ENCODE results near the gene NHP2.
"Not testable (repeated sequence)": the region's sequence is repeated elsewhere in the genome, so short reads cannot be mapped to it uniquely, and the experiment has no call there.

The NHP2 gene

GRCh38 chr5:178130234-178130575 lies 23.5 kb downstream of the NHP2 start:
- DNase-seq: not testable (repeated sequence)

- no peak for DNase-seq
Measured at GRCh38 chr5:178129296-178129695, 24.4 kb downstream of the NHP2 start.

GRCh38 chr5:178127300-178128009 lies 26.2 kb downstream of the NHP2 start:
- DNase-seq: not testable (repeated sequence)

- no peak for DNase-seq
Measured at GRCh38 chr5:178126556-178126955, 27.1 kb downstream of the NHP2 start.

- no peak for DNase-seq
Measured at GRCh38 chr5:178125253-178125906, 28.3 kb downstream of the NHP2 start.

- no peak for DNase-seq
Measured at GRCh38 chr5:178123966-178124925, 29.4 kb downstream of the NHP2 start.

GRCh38 chr5:178123094-178123965 lies 30.4 kb downstream of the NHP2 start:
- no peak for DNase-seq

- no peak for DNase-seq
Measured at GRCh38 chr5:178122346-178122745, 31.3 kb downstream of the NHP2 start.

GRCh38 chr5:178121391-178122276 lies 32.1 kb downstream of the NHP2 start:
- DNase-seq: no peak

- peak; percentile 25 for DNase-seq
Measured at GRCh38 chr5:178120607-178121357, 32.9 kb downstream of the NHP2 start.

- no peak for DNase-seq
Measured at GRCh38 chr5:178119915-178120606, 33.6 kb downstream of the NHP2 start.

GRCh38 chr5:178117923-178118701 lies 35.6 kb downstream of the NHP2 start:
- DNase-seq: no peak

GRCh38 chr5:178116143-178116885 lies 37.4 kb downstream of the NHP2 start:
- DNase-seq: no peak

- DNase-seq: no peak
Measured at GRCh38 chr5:178115814-178116142, 37.9 kb downstream of the NHP2 start.

- no peak for DNase-seq
Measured at GRCh38 chr5:178115136-178115813, 38.4 kb downstream of the NHP2 start.

GRCh38 chr5:178114325-178115135 lies 39.2 kb downstream of the NHP2 start:
- DNase-seq: no peak

- DNase-seq: no peak
Measured at GRCh38 chr5:178113841-178114324, 39.8 kb downstream of the NHP2 start.
